IPS-20b (cell line): ENCODE data around the gene ITPR1.

Source experiments
- H3K27ac ChIP-seq: one replicate; pipeline ENCODE4 v1.5.1; 2013; ENCODE audit warnings: low read length
- H3K27me3 ChIP-seq: 2 replicates; pipeline ENCODE4 v1.6.1; 2013; ENCODE audit warnings: mild to moderate bottlenecking, low read length, inconsistent platforms; ENCODE audit not compliant: insufficient read depth
- H3K36me3 ChIP-seq: 2 replicates; pipeline ENCODE4 v1.6.1; 2013; ENCODE audit warnings: low read depth, mild to moderate bottlenecking, inconsistent platforms, low read length, moderate library complexity; ENCODE audit not compliant: insufficient read depth
- H3K4me1 ChIP-seq: 2 replicates; pipeline ENCODE4 v1.6.1; 2013; ENCODE audit warnings: mild to moderate bottlenecking, control low read depth, inconsistent platforms, low read length, moderate library complexity; ENCODE audit not compliant: insufficient read depth
- H3K4me3 ChIP-seq: 2 replicates; pipeline ENCODE4 v1.5.1; 2013; ENCODE audit warnings: mild to moderate bottlenecking, low read length, inconsistent platforms
- H3K9ac ChIP-seq: 2 replicates; pipeline ENCODE4 v1.6.1; 2013; ENCODE audit warnings: low read depth, mild to moderate bottlenecking, inconsistent platforms, low read length, moderate library complexity
- H3K9me3 ChIP-seq: 2 replicates; pipeline ENCODE4 v1.6.1; 2013; ENCODE audit warnings: mild to moderate bottlenecking, low read depth, low read length, inconsistent platforms; ENCODE audit not compliant: insufficient read depth

Gene ITPR1

GRCh38 chr3:4797201-4797705 is 304.1 kb downstream of the ITPR1 start:
- H3K9ac ChIP-seq: no peak overlapping the region
- no peaks in the 10 kb centered on the region for H3K27me3 ChIP-seq

GRCh38 chr3:4799266-4800256 is 306.4 kb downstream of the ITPR1 start:
- Histone ChIP-seq H3K36me3 (no peaks in the 10 kb centered on the region), H3K27me3 (no peaks in the 10 kb centered on the region), H3K4me3 (no peak overlapping the region), H3K9ac (no peak overlapping the region), H3K4me1 (no peaks in the 10 kb centered on the region), H3K9me3 (no peaks in the 10 kb centered on the region), H3K27ac (no peak overlapping the region)

More at GRCh38 chr3:4797201-4797705, 304.1 kb downstream of the ITPR1 start:
- no peaks in the 10 kb centered on the region for H3K9me3 ChIP-seq
- no peaks in the 10 kb centered on the region for H3K36me3 ChIP-seq
- no peak overlapping the region for H3K4me3 ChIP-seq
- no peak overlapping the region for H3K27ac ChIP-seq
- no peaks in the 10 kb centered on the region for H3K4me1 ChIP-seq

- no peak overlapping the region for H3K4me3 ChIP-seq
- H3K27ac ChIP-seq: no peak overlapping the region
- H3K4me1 ChIP-seq: no peaks in the 10 kb centered on the region
- no peaks in the 10 kb centered on the region for H3K36me3 ChIP-seq
- no peak overlapping the region for H3K9ac ChIP-seq
- no peaks in the 10 kb centered on the region for H3K27me3 ChIP-seq
- H3K9me3 ChIP-seq: no peaks in the 10 kb centered on the region
Measured at GRCh38 chr3:4800595-4800994, 307.4 kb downstream of the ITPR1 start.

- H3K9ac ChIP-seq: no peak overlapping the region
- H3K9me3 ChIP-seq: no peaks in the 10 kb centered on the region
- H3K36me3 ChIP-seq: no peaks in the 10 kb centered on the region
- H3K4me1 ChIP-seq: no peaks in the 10 kb centered on the region
- H3K27ac ChIP-seq: no peak overlapping the region
- no peak overlapping the region for H3K4me3 ChIP-seq
- H3K27me3 ChIP-seq: no peaks in the 10 kb centered on the region
Measured at GRCh38 chr3:4801892-4802291, 308.7 kb downstream of the ITPR1 start.

- Histone ChIP-seq H3K4me1 (no peaks in the 10 kb centered on the region), H3K9me3 (no peaks in the 10 kb centered on the region), H3K36me3 (no peaks in the 10 kb centered on the region)
Measured at GRCh38 chr3:4802903-4803302, 309.8 kb downstream of the ITPR1 start.

GRCh38 chr3:4804161-4805058 is 311.3 kb downstream of the ITPR1 start:
- Histone ChIP-seq H3K4me1 (no peaks in the 10 kb centered on the region), H3K27me3 (no peaks in the 10 kb centered on the region), H3K27ac (no peak overlapping the region), H3K36me3 (no peaks in the 10 kb centered on the region), H3K9me3 (no peaks in the 10 kb centered on the region), H3K9ac (no peak overlapping the region), H3K4me3 (no peak overlapping the region)

More at GRCh38 chr3:4802903-4803302, 309.8 kb downstream of the ITPR1 start:
- no peak overlapping the region for H3K9ac ChIP-seq
- H3K4me3 ChIP-seq: no peak overlapping the region
- H3K27me3 ChIP-seq: no peaks in the 10 kb centered on the region
- H3K27ac ChIP-seq: no peak overlapping the region

GRCh38 chr3:4805662-4806061 is 312.5 kb downstream of the ITPR1 start:
- Histone ChIP-seq H3K9ac (no peak overlapping the region), H3K4me3 (no peak overlapping the region), H3K9me3 (no peaks in the 10 kb centered on the region), H3K27me3 (no peaks in the 10 kb centered on the region), H3K27ac (no peak overlapping the region), H3K36me3 (no peaks in the 10 kb centered on the region), H3K4me1 (no peaks in the 10 kb centered on the region)

- Histone ChIP-seq H3K4me3 (no peak overlapping the region), H3K36me3 (no peaks in the 10 kb centered on the region), H3K27me3 (no peaks in the 10 kb centered on the region), H3K27ac (no peak overlapping the region), H3K4me1 (no peaks in the 10 kb centered on the region), H3K9ac (no peak overlapping the region), H3K9me3 (no peaks in the 10 kb centered on the region)
Measured at GRCh38 chr3:4806535-4807108, 313.5 kb downstream of the ITPR1 start.

- Histone ChIP-seq H3K27ac (no peak overlapping the region), H3K27me3 (no peaks in the 10 kb centered on the region), H3K36me3 (no peaks in the 10 kb centered on the region)
Measured at GRCh38 chr3:4807381-4808280, 314.5 kb downstream of the ITPR1 start.

GRCh38 chr3:4808637-4809036 is 315.5 kb downstream of the ITPR1 start:
- Histone ChIP-seq H3K4me1 (no peaks in the 10 kb centered on the region), H3K27me3 (no peaks in the 10 kb centered on the region), H3K4me3 (no peak overlapping the region), H3K36me3 (no peaks in the 10 kb centered on the region), H3K9ac (no peak overlapping the region), H3K27ac (no peak overlapping the region), H3K9me3 (no peaks in the 10 kb centered on the region)

More at GRCh38 chr3:4807381-4808280, 314.5 kb downstream of the ITPR1 start:
- Histone ChIP-seq H3K4me3 (no peak overlapping the region), H3K9ac (no peak overlapping the region), H3K4me1 (no peaks in the 10 kb centered on the region), H3K9me3 (no peaks in the 10 kb centered on the region)
